SKM-1 (cell line): ENCODE measurements around the gene CFAP45.

ENCODE experiments used
- DNase-seq: peaks from one replicate; lab custom pipeline; 2025; ENCODE audit not compliant: unreplicated experiment; lab: John Stamatoyannopoulos, UW

Gene CFAP45

DNA sequence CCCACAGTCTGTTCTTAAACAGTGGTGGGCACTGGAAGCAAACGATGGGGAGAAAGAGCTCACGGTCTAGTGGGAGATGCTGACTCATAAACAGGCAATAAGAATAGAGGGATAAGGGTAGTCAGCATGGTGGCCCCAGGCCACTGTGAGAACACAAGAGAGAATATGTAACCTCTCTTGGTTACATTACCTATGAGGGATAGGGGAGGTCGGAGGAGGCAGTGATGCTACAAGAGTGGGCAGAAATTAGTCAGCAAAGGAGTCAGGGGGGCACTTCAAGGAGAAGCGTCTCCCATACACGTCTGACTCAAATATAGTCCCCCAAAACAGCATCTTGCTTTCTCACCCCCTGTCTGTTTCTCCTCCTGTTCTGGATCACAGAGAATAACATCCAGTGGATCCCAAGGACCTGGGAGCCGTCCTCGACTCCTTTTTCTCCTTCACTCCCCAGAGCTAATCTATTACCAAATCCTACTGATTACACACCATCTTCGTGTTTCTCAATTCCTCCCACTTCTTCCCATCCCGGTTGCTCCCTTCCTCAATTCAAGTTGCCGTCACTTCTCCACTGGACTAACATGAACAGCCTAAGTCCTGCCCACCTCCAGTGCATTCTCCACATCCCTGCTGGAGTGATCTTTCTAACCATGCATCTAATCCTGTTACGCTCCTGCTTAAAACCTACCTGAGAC, 71.2 kb downstream of the CFAP45 start:
- DNase-seq, result no peak

DNA sequence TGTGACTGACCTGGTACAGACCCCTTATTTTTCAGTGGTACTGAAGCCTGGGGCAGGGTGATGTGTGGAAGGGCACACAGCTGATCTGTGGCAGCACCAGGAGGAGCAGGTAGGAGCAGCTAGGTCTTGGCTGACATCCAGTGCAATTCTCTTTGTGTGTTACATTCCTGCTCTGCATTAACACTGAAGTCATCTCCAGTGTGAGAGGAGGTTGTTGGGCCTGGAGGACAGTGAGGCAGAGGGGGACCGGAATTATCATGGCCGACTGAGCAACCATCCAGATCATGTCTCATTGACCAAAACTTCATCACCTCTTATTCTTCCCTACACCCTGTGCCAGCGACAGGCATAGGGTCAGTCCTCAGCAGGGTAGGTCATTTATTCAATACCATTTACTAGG, 71.8 kb downstream of the CFAP45 start:
- DNase-seq, result no peak

DNA sequence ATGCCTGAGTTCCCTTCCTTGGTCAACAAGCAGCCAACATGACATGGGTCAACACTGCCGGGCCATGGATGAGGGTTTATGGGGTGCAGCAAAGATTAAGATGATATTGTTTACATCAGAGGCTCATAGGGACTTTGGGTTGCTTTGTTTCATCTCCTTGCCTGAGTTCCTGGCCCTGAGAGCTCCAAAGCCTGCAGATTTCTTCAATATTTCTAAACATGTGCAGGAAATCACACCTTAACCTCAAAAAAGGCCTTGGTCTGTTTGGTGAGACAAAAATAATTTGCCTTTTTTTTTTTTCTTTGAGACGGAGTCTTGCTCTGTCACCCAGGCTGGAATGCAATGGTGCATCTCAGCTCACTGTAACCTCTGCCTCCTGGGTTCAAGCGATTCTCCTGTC, 72.4 kb downstream of the CFAP45 start:
- DNase-seq, result no peak

DNA sequence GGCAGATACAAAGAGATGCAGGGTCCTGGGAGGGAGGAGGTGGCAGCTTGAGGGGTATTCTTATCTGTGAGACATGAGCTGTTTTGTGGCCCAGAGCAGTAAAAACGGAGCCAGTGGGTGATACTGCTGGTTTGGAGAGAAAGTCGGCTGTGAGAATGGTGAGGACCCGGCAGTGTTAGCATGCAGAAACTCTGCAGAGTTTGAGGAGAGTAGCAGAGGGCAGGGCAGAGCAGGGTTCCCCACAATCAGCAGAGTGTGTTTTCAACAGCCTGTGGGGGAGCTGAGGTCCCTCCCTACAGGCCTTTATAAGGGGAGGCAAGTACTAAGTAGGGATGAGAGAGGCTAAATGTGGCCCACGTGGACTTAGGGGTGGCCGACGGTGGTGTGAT, 72.9 kb downstream of the CFAP45 start:
- DNase-seq, result no peak

DNA sequence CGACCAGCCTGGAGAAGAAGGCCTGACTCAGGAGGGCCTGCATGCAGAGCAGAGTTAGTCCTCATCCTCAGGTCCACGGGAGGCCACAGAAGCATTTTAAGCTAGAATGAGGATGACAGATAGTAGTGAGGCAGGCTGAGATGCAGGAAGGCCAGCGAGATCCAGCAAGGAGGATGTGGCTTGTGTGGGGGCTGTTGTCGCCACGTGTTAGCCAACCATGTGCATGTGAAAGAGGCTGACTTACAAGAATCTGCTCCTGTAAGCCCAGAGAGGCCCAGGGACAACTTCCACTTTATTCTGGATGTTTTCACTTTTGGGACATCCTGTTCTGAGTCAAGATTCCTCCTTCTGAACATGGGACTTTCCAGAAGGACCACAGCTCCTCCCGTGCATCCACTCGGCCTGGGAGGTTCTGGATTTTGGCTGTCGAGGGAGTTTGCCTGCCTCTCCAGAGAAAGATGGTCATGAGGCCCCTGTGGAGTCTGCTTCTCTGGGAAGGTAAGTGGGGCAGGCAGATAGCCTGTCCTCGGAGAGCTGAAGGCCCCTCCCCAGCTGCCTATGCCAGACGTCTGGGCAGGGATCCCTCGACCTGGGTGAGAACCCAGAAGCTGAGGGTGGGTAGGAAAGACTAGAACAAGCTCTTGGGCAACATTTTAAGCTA, 73.4 kb downstream of the CFAP45 start, which contains the start of gene SLAMF8:
SLAMF8 (plus strand) TSS at position 433 of the 661 bp plus-strand sequence; CDS start at position 459, 26 bp downstream.
- peak; percentile 80 for DNase-seq

DNA sequence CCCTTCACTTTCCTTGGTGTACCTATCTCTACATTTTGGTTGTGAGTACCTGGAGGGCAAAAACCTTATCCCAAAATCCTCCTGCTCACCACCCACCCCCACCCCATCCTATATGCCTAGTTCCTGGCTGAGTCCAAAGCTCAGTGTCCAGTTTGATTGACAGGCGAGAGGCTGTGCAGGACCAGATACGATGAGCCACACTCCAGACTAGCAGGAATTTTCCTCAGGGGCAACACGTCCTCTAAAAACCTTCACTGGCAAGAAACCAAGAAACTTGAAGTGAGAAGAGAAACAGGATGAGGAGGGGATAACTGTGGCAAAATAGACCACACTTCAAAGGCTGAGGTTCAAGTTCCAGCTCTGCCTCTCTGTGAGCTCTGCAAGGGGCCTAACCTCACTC, 74.4 kb downstream of the CFAP45 start:
- no peak for DNase-seq

DNA sequence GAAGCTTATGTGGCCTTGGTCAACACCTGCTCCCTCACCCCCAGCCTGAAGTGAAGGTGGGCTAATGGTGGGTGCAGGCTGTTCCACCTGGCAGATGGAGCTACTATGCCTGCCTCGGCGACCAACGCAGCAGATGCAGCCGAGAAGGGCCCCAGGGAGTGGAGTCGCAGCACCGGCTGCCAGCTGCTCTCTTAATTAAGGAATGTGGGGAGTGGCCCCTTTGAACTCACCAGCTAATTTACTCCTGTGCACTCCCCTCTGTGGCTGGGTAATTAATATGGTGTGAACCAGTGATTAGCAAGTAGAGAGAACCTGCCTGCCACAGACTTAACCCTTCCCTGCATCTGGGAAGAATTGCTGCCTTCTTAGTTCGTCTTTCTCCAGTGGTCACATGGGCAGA, 76.6 kb downstream of the CFAP45 start:
- no peak for DNase-seq
